IMR-90 (cell line): ENCODE results near the gene BAMBI. TPM values are rescaled to one million over a fixed set of nuclear protein-coding genes. Genes with fewer than 3 reads are reported as not detected.

Experiments
- ATAC-seq: fragments of 200-7000 bp; cut with Tn5 transposase; 2 replicates; pipeline ENCODE4 v1.9.1; 2020; ENCODE audit warnings: low read depth, mild to moderate bottlenecking, moderate library complexity
- BruUV-seq: library from RNA; stranded (reverse); fragments of 400-500 nt; replicated peaks from 2 replicates; lab custom pipeline; 2021; lab: Mats Ljungman, UMichigan
- CTCF ChIA-PET: fragments of 300-600 bp; formaldehyde crosslinking; extraction: SDS; loops from one replicate; lab custom pipeline; 2021; ENCODE audit warnings: antibody characterized with exemption; lab: Yijun Ruan, JAX
- POLR2A ChIA-PET: fragments of 300-600 bp; sonication (Branson Sonifier 250); formaldehyde crosslinking; loops from one replicate; lab custom pipeline; 2022; ENCODE audit warnings: antibody characterized with exemption; ENCODE audit not compliant: unreplicated experiment; lab: Charles Lee
- DNase-seq: peaks from one replicate; pipeline ENCODE4 v3.0.0; 2013
- H2AFZ ChIP-seq: replicated peaks from 2 replicates; pipeline ENCODE3; 2013; ENCODE audit warnings: low read length, mild to moderate bottlenecking; ENCODE audit not compliant: poor library complexity
- H2AK5ac ChIP-seq: 2 replicates; pipeline ENCODE4 v1.6.1; 2013; ENCODE audit warnings: low read depth, low read length, inconsistent platforms
- H2AK9ac ChIP-seq: replicated peaks from 2 replicates; pipeline ENCODE3; 2013; ENCODE audit warnings: mild to moderate bottlenecking, low read depth, low read length, moderate library complexity; ENCODE audit not compliant: poor library complexity
- H2BK120ac ChIP-seq: 2 replicates; pipeline ENCODE4 v1.6.1; 2013; ENCODE audit warnings: low read depth, low read length, inconsistent platforms
- H2BK15ac ChIP-seq: 3 replicates; pipeline ENCODE4 v1.6.1; 2013; ENCODE audit warnings: low read depth, low read length, inconsistent platforms
- H2BK20ac ChIP-seq: 2 replicates; pipeline ENCODE4 v1.6.1; 2013; ENCODE audit warnings: low read depth, mild to moderate bottlenecking, inconsistent platforms, low read length, moderate library complexity
- H2BK5ac ChIP-seq: 2 replicates; pipeline ENCODE4 v1.6.1; 2013; ENCODE audit warnings: mild to moderate bottlenecking, low read depth, low read length, inconsistent platforms; ENCODE audit not compliant: poor library complexity, severe bottlenecking
- H3K14ac ChIP-seq: replicated peaks from 2 replicates; pipeline ENCODE4 v1.6.1; 2013; ENCODE audit warnings: low read depth, low read length, inconsistent platforms
- H3K18ac ChIP-seq: 2 replicates; pipeline ENCODE4 v1.6.1; 2013; ENCODE audit warnings: low read depth, low read length, control low read depth
- H3K23ac ChIP-seq: 2 replicates; pipeline ENCODE4 v1.6.1; 2013; ENCODE audit warnings: low read depth, low read length, inconsistent platforms
- H3K27ac ChIP-seq: 2 replicates; pipeline ENCODE4 v1.5.1; 2013; ENCODE audit warnings: mild to moderate bottlenecking, control low read depth, low read length; ENCODE audit not compliant: insufficient read depth
- H3K27me3 ChIP-seq: 2 replicates; pipeline ENCODE4 v1.6.1; 2013; ENCODE audit warnings: low read length; ENCODE audit not compliant: control insufficient read depth, insufficient read depth
- H3K36me3 ChIP-seq: 2 replicates; pipeline ENCODE4 v1.6.1; 2013; ENCODE audit warnings: low read length, mixed read lengths; ENCODE audit not compliant: control insufficient read depth, insufficient read depth
- H3K4ac ChIP-seq: 2 replicates; pipeline ENCODE4 v1.6.1; 2013; ENCODE audit warnings: low read depth, low read length, inconsistent platforms
- H3K4me1 ChIP-seq: 2 replicates; pipeline ENCODE4 v1.6.1; 2013; ENCODE audit warnings: low read length, mixed read lengths; ENCODE audit not compliant: control insufficient read depth, insufficient read depth
- H3K4me2 ChIP-seq: 2 replicates; pipeline ENCODE4 v1.6.1; 2013; ENCODE audit warnings: low read depth, mild to moderate bottlenecking, control low read depth, low read length, moderate library complexity
- H3K4me3 ChIP-seq: 2 replicates; pipeline ENCODE4 v1.5.1; 2013; ENCODE audit warnings: low read depth, mild to moderate bottlenecking, control low read depth, low read length, moderate library complexity; ENCODE audit not compliant: insufficient read depth
- H3K56ac ChIP-seq: 2 replicates; pipeline ENCODE4 v1.6.1; 2013; ENCODE audit warnings: low read length, inconsistent platforms; ENCODE audit not compliant: insufficient read depth; ENCODE audit errors: extremely low read depth
- H3K79me1 ChIP-seq, 2 experiments: 2 replicates each; pipeline ENCODE4 v1.6.1; 2013; ENCODE audit warnings: low read length in 2 of 2, inconsistent platforms in 1 of 2, low read depth in 1 of 2
- H3K9ac ChIP-seq: 2 replicates; pipeline ENCODE4 v1.6.1; 2013; ENCODE audit warnings: low read depth, low read length, control low read depth
- H3K9me1 ChIP-seq: 2 replicates; pipeline ENCODE4 v1.6.1; 2013; ENCODE audit warnings: low read length, inconsistent platforms; ENCODE audit not compliant: insufficient read depth
- H3K9me3 ChIP-seq: 2 replicates; pipeline ENCODE4 v1.6.1; 2013; ENCODE audit warnings: low read length; ENCODE audit not compliant: control insufficient read depth, insufficient read depth
- H4K20me1 ChIP-seq: 2 replicates; pipeline ENCODE4 v1.6.1; 2013; ENCODE audit warnings: low read length, inconsistent platforms; ENCODE audit not compliant: insufficient read depth
- H4K5ac ChIP-seq: 2 replicates; pipeline ENCODE4 v1.6.1; 2013; ENCODE audit warnings: mild to moderate bottlenecking, low read depth, low read length, control low read depth
- H4K8ac ChIP-seq, 2 experiments: 2 replicates each; pipeline ENCODE4 v1.6.1; 2013; ENCODE audit warnings: low read depth in 2 of 2, low read length in 2 of 2, control low read depth in 1 of 2, inconsistent platforms in 1 of 2
- H4K91ac ChIP-seq: 2 replicates; pipeline ENCODE4 v1.6.1; 2013; ENCODE audit warnings: low read depth, low read length, inconsistent platforms; ENCODE audit not compliant: insufficient read depth
- BHLHE40 ChIP-seq: fragments of 150-350 bp; IDR thresholded peaks from 2 replicates; pipeline ENCODE4 v1.6.1; 2016; ENCODE audit warnings: mild to moderate bottlenecking, low read depth, low read length
- CEBPB ChIP-seq: IDR thresholded peaks from 2 replicates; pipeline ENCODE4 v1.6.1; 2012; ENCODE audit warnings: low read depth, low read length, improper control_type of control experiment
- CTCF ChIP-seq: conservative IDR thresholded peaks from 2 replicates; pipeline ENCODE4 v1.5.1; 2012; ENCODE audit warnings: mild to moderate bottlenecking, low read depth, low read length, improper control_type of control experiment
- FOS ChIP-seq: fragments of 150-350 bp; IDR thresholded peaks from 2 replicates; pipeline ENCODE4 v1.6.1; 2016; ENCODE audit warnings: low read depth, low read length
- MAFK ChIP-seq: IDR thresholded peaks from 2 replicates; pipeline ENCODE4 v1.6.1; 2012; ENCODE audit warnings: low read depth, low read length, improper control_type of control experiment
- MAZ ChIP-seq: IDR thresholded peaks from 2 replicates; pipeline ENCODE4 v1.6.1; 2012; ENCODE audit warnings: low read depth, mild to moderate bottlenecking, low read length, improper control_type of control experiment, moderate library complexity, borderline replicate concordance
- MXI1 ChIP-seq: IDR thresholded peaks from 2 replicates; pipeline ENCODE4 v1.6.1; 2012; ENCODE audit warnings: low read depth, mild to moderate bottlenecking, low read length, moderate library complexity, borderline replicate concordance
- NFE2L2 ChIP-seq: fragments of 150-350 bp; IDR thresholded peaks from 2 replicates; pipeline ENCODE4 v1.6.1; 2016; ENCODE audit warnings: low read depth, mild to moderate bottlenecking, low read length
- RAD21 ChIP-seq: IDR thresholded peaks from 2 replicates; pipeline ENCODE4 v1.6.1; 2012; ENCODE audit warnings: low read length, improper control_type of control experiment
- RCOR1 ChIP-seq: IDR thresholded peaks from 2 replicates; pipeline ENCODE4 v1.6.1; 2012; ENCODE audit warnings: mild to moderate bottlenecking, low read length, improper control_type of control experiment; ENCODE audit not compliant: insufficient replicate concordance
- RFX5 ChIP-seq: IDR thresholded peaks from 2 replicates; pipeline ENCODE4 v1.8.0; 2012; ENCODE audit warnings: low read depth, mild to moderate bottlenecking, low read length, moderate library complexity
- WGBS, 2 experiments: methylation state at CpG; one replicate each; pipeline versions ENCODE4 v1.1.5 to v1.1.7; 2013; ENCODE audit warnings: missing lambda C conversion rate in 2 of 2; ENCODE audit not compliant: insufficient read length in 1 of 2; ENCODE audit errors: extremely low coverage in 2 of 2; 5-methylcytosine and 5-hydroxymethylcytosine counted together
- dilution Hi-C: fragments of 300-500 bp; cut with HindIII; formaldehyde crosslinking; loops from one replicate; pipeline ENCODE4 v1.14.3; 2018; ENCODE audit warnings: low sequenced_read_pairs; ENCODE audit not compliant: unreplicated experiment
- in situ Hi-C: fragments of 300-500 bp; cut with MboI; formaldehyde crosslinking; loops from 3 replicates; pipeline ENCODE4 v1.14.3; 2019; ENCODE audit warnings: low sequenced_read_pairs, inconsistent platforms, mixed read lengths
- intact Hi-C: fragments of 100-400 bp; cut with micrococcal nuclease; formaldehyde crosslinking; loops from 2 replicates; pipeline ENCODE4 v1.10.0; 2022
- polyA plus RNA-seq, 3 experiments: library from polyadenylated mRNA; depleted of rRNA; stranded (reverse); fragments of >200 nt; gene quantifications; 2 replicates each; pipeline ENCODE4 v1.2.3, GENCODE V29; 2012; ENCODE audit warnings: low replicate concordance in 1 of 3
- total RNA-seq: library from RNA; depleted of rRNA; stranded (reverse); fragments of >200 nt; gene quantifications from 2 replicates; pipeline ENCODE4 v1.2.3, GENCODE V29; 2012

The BAMBI gene
- total and polyA plus RNA-seq, 2 of the 4 experiments (the other 2 are of a cell fraction) = 14.4 to 19.4 TPM

DNA sequence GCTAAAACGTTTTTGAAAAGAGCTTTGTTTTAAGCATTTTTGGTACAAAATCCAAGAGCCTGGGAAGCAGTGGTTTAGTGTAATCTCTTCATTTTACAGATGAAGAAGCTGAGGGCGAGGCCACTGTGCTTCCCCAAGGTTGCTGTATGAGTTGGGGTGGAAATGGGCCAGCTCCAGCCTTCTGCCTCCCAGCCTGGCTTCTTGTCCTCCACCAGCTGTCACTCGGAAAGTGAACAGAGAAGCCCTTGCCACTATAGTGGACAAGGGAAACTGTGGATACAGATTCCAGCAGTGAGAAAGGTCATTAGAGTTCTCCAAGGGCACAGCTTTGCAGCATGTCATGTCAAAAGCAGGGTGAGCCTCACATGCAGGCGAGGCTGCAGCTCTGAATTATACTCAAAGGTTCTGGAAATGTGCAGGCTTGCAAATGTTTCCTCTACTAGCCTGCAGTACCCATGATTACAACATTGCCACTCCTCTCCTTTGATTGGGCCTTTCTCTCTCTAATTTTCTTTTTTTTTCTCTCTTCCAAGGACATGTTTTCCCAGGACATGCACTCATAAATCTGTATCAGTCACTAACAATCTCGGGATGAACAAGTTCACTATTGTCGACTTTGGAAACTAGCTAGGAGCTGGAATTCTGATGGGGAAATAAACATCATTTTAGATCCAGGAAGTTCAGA lies 33.0 kb downstream of the BAMBI start (continued):
- TF ChIP-seq RCOR1 = no peak
- no peak for TF ChIP-seq RFX5
- no peak for TF ChIP-seq FOS
- TF ChIP-seq MAZ = no peak
- no peak for TF ChIP-seq NFE2L2
- TF ChIP-seq RAD21 = no peak

GRCh38 chr10:28711041-28711440 lies 33.7 kb downstream of the BAMBI start:
- no peaks in the 10 kb centered on the region for H4K20me1 ChIP-seq
- no peak for DNase-seq
- H3K27me3 ChIP-seq = no peaks in the 10 kb centered on the region
- BruUV-seq = no TSS peak
- no peak overlapping the region for H4K8ac ChIP-seq
- H3K4ac ChIP-seq = no peak overlapping the region
- dilution Hi-C loops (no loop called here), intact Hi-C loops (no loop called here), in situ Hi-C loops (no loop called here)
- H3K9me1 ChIP-seq = no peaks in the 10 kb centered on the region
- no peaks in the 10 kb centered on the region for H3K4me1 ChIP-seq
- TF ChIP-seq BHLHE40 = no peak
- TF ChIP-seq CEBPB = peak; percentile 65
- no peak for TF ChIP-seq MXI1
- no peak for TF ChIP-seq CTCF
- TF ChIP-seq FOS = no peak
- no peak for TF ChIP-seq MAFK
- no peak overlapping the region for H3K4me3 ChIP-seq
- ChIA-PET CTCF (no interaction called here), POLR2A (no interaction called here)
- no peak overlapping the region for H2BK20ac ChIP-seq
- no peak overlapping the region for H3K27ac ChIP-seq
- H2AK5ac ChIP-seq = no peak overlapping the region
- no peaks in the 10 kb centered on the region for H3K79me1 ChIP-seq
- no peak for ATAC-seq
- H3K56ac ChIP-seq = no peak overlapping the region
- no peaks in the 10 kb centered on the region for H3K36me3 ChIP-seq
- H3K4me2 ChIP-seq = no peak overlapping the region
- H3K23ac ChIP-seq = no peak overlapping the region
- no CpG with 5 or more reads among the region's 1 CpG for WGBS, 2 experiments
- no peak overlapping the region for H2BK120ac ChIP-seq
- no peak overlapping the region for H2AFZ ChIP-seq
- H3K9ac ChIP-seq = no peak overlapping the region
- no peak overlapping the region for H3K18ac ChIP-seq
- H4K5ac ChIP-seq = no peak overlapping the region
- no peak overlapping the region for H2AK9ac ChIP-seq
- no peak overlapping the region for H2BK5ac ChIP-seq
- H3K9me3 ChIP-seq = no peaks in the 10 kb centered on the region
- H4K91ac ChIP-seq = no peak overlapping the region
- no peak overlapping the region for H3K14ac ChIP-seq
- no peak overlapping the region for H2BK15ac ChIP-seq
